Activated CD8-positive, alpha-beta memory T cell treated with anti-CD3 and anti-CD28 coated beads for 1 hour (primary cell): ENCODE results near the gene CC2D2B.

Experiments
- DNase-seq, 2 donors: peaks; one replicate each; pipeline ENCODE4 v3.0.0-alpha.2; 2020; ENCODE audit warnings: low read depth in 1 of 2; ENCODE audit errors: extremely low read depth in 1 of 2

CC2D2B gene

GRCh38 chr10:96073722-96074121, 165.9 kb downstream of the CC2D2B start:
- DNase-seq = no peak

DNA sequence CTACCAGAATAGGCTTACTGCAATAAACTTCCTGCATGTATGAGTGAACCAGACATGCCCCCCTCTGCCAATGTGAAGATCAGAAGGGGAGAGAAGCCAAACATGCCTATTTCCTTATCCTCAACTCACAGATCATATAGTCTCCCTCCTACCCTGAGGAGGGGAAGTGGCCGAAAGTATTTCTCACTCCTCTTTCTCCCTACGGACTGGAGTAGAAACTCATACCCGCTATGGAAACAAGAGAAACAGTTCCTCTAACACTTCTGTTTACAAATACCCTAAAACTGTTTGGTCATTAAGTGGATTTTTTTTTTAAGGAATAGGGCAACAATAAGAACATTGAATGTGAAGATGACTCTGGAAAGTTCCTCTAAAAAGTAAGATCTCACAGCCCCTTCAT, 167.0 kb downstream of the CC2D2B start:
- DNase-seq = no peak

- DNase-seq = no peak
Measured at GRCh38 chr10:96075977-96076376, 168.2 kb downstream of the CC2D2B start.

DNA sequence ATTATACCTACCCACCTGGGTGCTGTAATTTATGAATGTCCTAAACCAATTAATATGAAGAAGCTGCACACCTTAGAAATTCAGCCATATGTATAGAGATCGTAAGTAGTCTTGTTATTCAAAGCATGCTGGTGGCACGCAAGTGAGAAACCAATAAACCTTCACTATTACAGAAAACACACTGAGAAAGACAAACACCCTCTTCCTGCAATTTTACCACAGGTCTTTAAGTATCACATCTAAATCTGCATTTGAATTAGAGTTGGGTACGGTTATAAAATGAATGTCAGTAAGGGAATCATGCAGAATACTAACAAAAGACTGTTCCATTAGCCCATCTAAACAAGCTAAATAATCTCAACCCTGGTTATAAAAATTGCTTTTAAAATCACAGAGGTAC, 169.4 kb downstream of the CC2D2B start:
- no peak for DNase-seq

GRCh38 chr10:96082153-96082552, 174.4 kb downstream of the CC2D2B start:
- no peak for DNase-seq
